ENCODE data around the gene RAB37.

Gene RAB37

GRCh38 chr17:74757502-74757901 is 20.4 kb downstream of the RAB37 start:
- no peak for DNase-seq
- in situ Hi-C loops (cut with HindIII; ENCODE audit: low pct_ligation_motif_present, low pct_unique_long_range_greater_than_20kb, low sequenced_read_pairs) = no loop called here

DNA sequence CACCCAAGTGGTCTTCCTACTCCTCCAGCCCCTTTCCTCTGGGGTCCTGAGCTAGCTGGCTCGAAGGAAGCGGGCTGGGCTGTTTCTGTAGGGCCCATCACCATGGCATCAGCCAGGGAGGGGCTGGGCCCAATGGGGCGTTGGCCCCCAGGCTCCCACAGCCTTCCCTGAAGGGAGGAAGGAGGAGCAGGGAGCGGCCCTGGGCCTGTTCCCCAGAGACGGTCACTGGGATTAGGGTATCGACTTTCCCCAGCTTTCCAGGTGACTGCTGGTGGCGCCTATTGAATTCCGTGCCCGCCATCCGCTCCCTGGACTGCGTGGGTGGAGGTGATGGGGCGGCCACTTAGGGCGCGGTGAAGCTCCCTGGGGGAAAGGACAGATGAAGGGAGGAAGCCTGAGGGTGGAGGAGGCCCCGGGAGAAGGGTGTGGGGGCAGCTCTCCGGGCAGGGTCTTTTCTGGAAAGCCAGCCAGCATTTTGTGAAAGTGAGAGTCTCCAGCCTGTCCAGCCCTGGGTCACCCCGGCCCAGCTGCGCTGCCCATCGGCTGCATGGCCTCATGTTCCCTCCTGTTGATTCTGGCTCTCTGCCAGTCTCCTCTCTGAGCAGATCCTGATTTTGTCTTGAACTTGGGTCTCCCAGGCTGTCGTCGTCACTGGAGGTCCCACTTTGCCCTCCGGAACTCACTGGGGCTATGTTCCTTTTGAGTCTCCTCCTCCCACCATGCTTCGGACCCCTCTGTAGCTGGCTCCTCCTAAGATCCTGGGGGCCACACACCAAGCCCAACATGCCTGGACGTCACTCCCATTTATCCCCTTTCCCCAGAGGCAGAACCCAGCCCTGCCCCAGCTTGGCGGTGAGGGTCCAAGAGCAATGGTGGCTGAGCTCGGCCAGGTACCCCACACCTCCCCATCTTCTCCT is 21.1 kb downstream of the RAB37 start:
- no peak for DNase-seq
- in situ Hi-C loops (cut with HindIII; ENCODE audit: low pct_ligation_motif_present, low pct_unique_long_range_greater_than_20kb, low sequenced_read_pairs) = no loop called here

GRCh38 chr17:74758848-74759168 is 21.8 kb downstream of the RAB37 start:
- in situ Hi-C loops (cut with HindIII; ENCODE audit: low pct_ligation_motif_present, low pct_unique_long_range_greater_than_20kb, low sequenced_read_pairs) = no loop called here
- peak; percentile 37 for DNase-seq

GRCh38 chr17:74759243-74759801 is 22.3 kb downstream of the RAB37 start:
- no peak for DNase-seq
- in situ Hi-C loops (cut with HindIII; ENCODE audit: low pct_ligation_motif_present, low pct_unique_long_range_greater_than_20kb, low sequenced_read_pairs) = no loop called here

- DNase-seq = no peak
- in situ Hi-C loops (cut with HindIII; ENCODE audit: low pct_ligation_motif_present, low pct_unique_long_range_greater_than_20kb, low sequenced_read_pairs) = no loop called here
Observed at GRCh38 chr17:74759941-74760340, 22.9 kb downstream of the RAB37 start.

DNA sequence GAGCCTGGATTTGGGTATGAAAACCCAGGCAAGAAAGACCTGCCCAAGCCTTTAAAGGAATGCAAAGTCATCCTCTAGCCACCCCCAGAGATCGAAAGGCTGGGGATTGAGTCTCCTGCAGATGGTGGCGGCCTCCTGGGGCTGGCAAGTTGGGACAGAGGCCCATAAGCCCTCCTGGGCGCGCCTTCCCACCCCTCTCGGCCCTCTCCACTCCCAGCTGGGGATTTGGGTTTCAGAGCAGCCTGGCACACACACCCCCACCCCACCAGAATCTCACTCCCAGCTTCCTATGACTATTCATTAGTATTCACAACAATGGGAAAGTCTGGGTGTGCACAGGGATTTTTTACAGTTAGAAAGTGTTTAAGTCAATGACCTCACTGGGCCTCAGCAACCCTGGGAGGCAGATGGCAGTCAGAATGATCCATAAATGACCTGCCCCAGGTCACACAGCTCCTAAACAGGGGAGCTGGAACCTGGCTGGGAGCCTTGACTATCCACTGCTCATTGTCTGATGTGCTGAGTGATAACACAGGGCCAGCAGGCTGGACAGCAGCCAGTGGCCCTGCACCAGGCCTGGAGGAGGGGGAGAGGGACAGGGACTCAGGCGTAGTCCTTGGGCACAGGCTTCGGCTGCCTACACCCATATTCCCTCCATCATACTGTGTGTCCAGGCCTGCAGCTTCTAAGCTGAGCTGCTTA is 23.5 kb downstream of the RAB37 start:
- in situ Hi-C loops (cut with HindIII; ENCODE audit: low pct_ligation_motif_present, low pct_unique_long_range_greater_than_20kb, low sequenced_read_pairs) = no loop called here
- no peak for DNase-seq

DNA sequence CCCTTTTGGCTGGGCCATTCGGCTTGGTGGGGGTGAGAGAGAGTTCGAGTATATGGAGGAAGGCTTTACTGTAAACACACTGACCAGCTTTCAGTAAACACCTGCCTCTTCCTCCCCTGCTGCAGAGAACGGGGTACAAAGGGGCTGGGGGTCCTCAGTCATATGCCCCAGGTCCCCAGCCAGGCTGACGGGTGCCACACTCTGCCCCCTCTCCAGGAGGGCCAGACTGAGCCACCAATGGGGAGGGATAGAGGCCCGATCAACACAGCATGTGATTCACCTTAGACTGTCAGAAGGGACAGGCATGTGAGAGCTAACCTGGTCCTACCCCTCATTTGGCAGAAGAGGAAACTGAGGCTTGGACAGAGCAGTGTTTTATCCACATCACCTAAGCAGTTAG is 24.4 kb downstream of the RAB37 start:
- in situ Hi-C loops (cut with HindIII; ENCODE audit: low pct_ligation_motif_present, low pct_unique_long_range_greater_than_20kb, low sequenced_read_pairs) = no loop called here
- DNase-seq = no peak

GRCh38 chr17:74761931-74762330 is 24.9 kb downstream of the RAB37 start:
- in situ Hi-C loops (cut with HindIII; ENCODE audit: low pct_ligation_motif_present, low pct_unique_long_range_greater_than_20kb, low sequenced_read_pairs) = no loop called here

GRCh38 chr17:74763565-74764387 is 26.7 kb downstream of the RAB37 start:
- no peak for DNase-seq
- in situ Hi-C loops (cut with HindIII; ENCODE audit: low pct_ligation_motif_present, low pct_unique_long_range_greater_than_20kb, low sequenced_read_pairs) = no loop called here

More at GRCh38 chr17:74761931-74762330, 24.9 kb downstream of the RAB37 start:
- DNase-seq = no peak

DNA sequence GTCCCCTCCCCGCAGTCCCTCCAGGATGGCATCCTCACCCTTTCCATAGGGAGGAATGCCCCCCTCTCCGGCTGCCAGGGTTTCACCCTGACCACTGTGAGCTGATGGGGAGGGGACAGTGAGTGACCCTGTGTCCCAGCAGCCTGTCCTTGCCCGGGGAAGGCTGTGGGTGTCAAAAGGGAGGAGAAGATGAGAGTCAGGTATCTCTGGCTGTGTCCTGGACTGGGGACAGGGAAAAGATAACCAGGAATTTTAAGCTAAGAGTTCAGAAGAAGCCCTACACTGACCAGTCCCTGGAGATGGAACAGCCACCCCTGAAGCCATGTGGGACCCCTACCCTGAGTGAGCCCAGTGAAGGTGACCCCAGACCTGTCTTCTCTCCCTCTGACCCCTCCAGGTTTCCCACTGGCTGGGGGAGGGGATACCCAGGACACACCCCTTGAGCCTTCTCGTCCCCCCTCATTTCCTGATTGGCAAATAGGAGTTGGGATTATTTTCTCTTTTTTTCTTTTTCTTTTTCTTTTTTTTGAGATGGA is 27.8 kb downstream of the RAB37 start:
- DNase-seq = no peak
- in situ Hi-C loops (cut with HindIII; ENCODE audit: low pct_ligation_motif_present, low pct_unique_long_range_greater_than_20kb, low sequenced_read_pairs) = no loop called here

- in situ Hi-C loops (cut with HindIII; ENCODE audit: low pct_ligation_motif_present, low pct_unique_long_range_greater_than_20kb, low sequenced_read_pairs) = no loop called here
- no peak for DNase-seq
Observed at GRCh38 chr17:74766413-74766812, 29.4 kb downstream of the RAB37 start.

GRCh38 chr17:74767111-74767516 is 30.1 kb downstream of the RAB37 start:
- in situ Hi-C loops (cut with HindIII; ENCODE audit: low pct_ligation_motif_present, low pct_unique_long_range_greater_than_20kb, low sequenced_read_pairs) = no loop called here
- no peak for DNase-seq

DNA sequence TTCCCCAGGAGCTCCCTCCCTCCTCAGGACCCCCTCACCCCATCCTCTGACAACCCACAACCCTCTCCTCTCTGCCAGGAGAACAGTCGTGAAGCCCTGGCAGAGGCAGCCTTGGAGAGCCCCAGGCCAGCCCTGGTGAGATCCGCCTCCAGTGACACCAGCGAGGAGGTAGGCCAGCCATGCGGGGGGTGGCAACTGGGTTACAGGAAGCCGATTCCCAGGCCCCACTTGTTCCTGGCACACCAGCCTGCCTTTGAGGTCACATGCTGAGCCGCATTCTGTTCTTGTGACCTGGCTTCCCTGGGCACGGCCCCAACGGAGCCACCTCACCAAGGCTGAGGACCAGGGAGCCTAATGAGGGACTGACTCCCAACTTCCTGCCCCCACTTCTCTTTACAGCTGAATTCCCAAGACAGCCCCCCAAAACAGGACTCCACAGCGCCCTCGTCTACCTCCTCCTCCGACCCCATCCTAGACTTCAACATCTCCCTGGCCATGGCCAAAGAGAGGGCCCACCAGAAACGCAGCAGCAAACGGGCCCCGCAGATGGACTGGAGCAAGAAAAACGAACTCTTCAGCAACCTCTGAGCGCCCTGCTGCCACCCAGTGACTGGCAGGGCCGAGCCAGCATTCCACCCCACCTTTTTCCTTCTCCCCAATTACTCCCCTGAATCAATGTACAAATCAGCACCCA is 31.2 kb downstream of the RAB37 start:
- DNase-seq = peak; percentile 65
- in situ Hi-C loops (cut with HindIII; ENCODE audit: low pct_ligation_motif_present, low pct_unique_long_range_greater_than_20kb, low sequenced_read_pairs) = no loop called here

- no peak for DNase-seq
- in situ Hi-C loops (cut with HindIII; ENCODE audit: low pct_ligation_motif_present, low pct_unique_long_range_greater_than_20kb, low sequenced_read_pairs) = no loop called here
Observed at GRCh38 chr17:74768763-74769114, 31.7 kb downstream of the RAB37 start.

- in situ Hi-C loops (cut with HindIII; ENCODE audit: low pct_ligation_motif_present, low pct_unique_long_range_greater_than_20kb, low sequenced_read_pairs) = no loop called here
- no peak for DNase-seq
Observed at GRCh38 chr17:74769266-74769855, 32.3 kb downstream of the RAB37 start.

DNA sequence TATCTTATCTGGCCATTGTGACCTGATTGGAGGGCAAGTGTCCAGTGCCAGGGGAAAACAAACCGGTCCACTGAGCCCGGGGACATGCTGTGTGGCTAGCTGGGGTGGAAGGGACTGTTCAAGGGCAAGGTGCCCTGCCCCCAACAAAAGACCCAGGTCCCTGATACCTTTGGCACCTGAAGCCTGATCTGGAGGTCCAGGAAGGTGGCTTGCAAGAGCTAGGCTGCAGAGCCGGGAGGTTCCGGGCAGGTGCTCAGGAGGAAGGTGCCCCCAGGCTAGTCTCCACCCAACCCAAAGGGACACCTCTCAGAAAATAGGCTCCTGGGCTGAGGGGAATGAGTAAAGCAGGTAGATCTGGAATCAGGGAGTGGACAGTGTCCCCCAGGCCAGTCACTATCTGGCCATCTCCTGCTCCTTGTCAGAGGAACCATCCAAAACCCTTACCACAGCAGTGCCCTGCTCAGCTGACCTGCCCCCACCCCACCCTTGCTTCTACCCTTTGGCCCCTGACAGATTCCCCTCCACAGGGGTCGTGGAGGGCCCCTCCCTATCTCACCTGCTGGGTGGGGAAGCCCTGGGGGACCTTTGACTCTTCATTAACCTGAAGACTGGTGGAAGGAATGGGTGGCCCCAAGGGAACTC is 32.9 kb downstream of the RAB37 start:
- in situ Hi-C loops (cut with HindIII; ENCODE audit: low pct_ligation_motif_present, low pct_unique_long_range_greater_than_20kb, low sequenced_read_pairs) = no loop called here
- no peak for DNase-seq

GRCh38 chr17:74770498-74771318 is 33.7 kb downstream of the RAB37 start:
- DNase-seq = peak; percentile 60
- in situ Hi-C loops (cut with HindIII; ENCODE audit: low pct_ligation_motif_present, low pct_unique_long_range_greater_than_20kb, low sequenced_read_pairs) = no loop called here
